Gastroesophageal sphincter (tissue), 4 donors: ENCODE results near the gene ENPEP. TPM values are rescaled to one million over a fixed set of nuclear protein-coding genes. Genes with fewer than 3 reads are reported as not detected.
A peak's percentile ranks its signal among the peaks of the same experiment; 100 is the strongest.

Source experiments
- ATAC-seq: fragments of 150-250 bp; one replicate; pipeline ENCODE4 v1.9.1; 2016; ENCODE audit warnings: mild to moderate bottlenecking, moderate library complexity
- H3K27ac ChIP-seq, 4 donors: fragments of 200-600 bp; sonication (generic) in 3 of 4; 1 replicate in 3 of 4; 2 replicates in 1 of 4; pipeline ENCODE4 v1.5.1; 2016 to 2019
- H3K27me3 ChIP-seq: fragments of 200-600 bp; sonication (generic); one replicate; pipeline ENCODE4 v1.5.1; 2019
- H3K36me3 ChIP-seq, 2 donors: fragments of 200-600 bp; sonication (generic); one replicate each; pipeline ENCODE4 v1.5.1; 2019; ENCODE audit warnings: control low read depth in 1 of 2
- H3K4me1 ChIP-seq, 3 donors: fragments of 200-600 bp; sonication (generic); 1 replicate in 2 of 3; 2 replicates in 1 of 3; pipeline ENCODE4 v1.5.1; 2016 to 2019; ENCODE audit warnings: control low read depth in 2 of 3
- H3K4me3 ChIP-seq, 2 donors: fragments of 200-600 bp; sonication (generic); one replicate each; pipeline ENCODE4 v1.5.1; 2019; ENCODE audit warnings: mild to moderate bottlenecking in 1 of 2, moderate library complexity in 1 of 2
- H3K9me3 ChIP-seq, 3 donors: fragments of 200-600 bp; sonication (generic); one replicate each; pipeline ENCODE4 v1.5.1; 2017 to 2019; ENCODE audit warnings: control low read depth in 2 of 3
- EP300 ChIP-seq: sonication (generic); formaldehyde crosslinking; IDR thresholded peaks from one replicate; pipeline ENCODE4 v1.6.1; 2017; ENCODE audit warnings: antibody characterized with exemption, mild to moderate bottlenecking
- POLR2A ChIP-seq, 2 donors: fragments of 450-650 bp; IDR thresholded peaks; one replicate each; pipeline ENCODE4 v1.6.1; 2017; ENCODE audit warnings: antibody characterized with exemption in 2 of 2, mild to moderate bottlenecking in 2 of 2, moderate library complexity in 1 of 2
- POLR2AphosphoS5 ChIP-seq: sonication (generic); formaldehyde crosslinking; IDR thresholded peaks from one replicate; pipeline ENCODE4 v1.6.1; 2017; ENCODE audit warnings: antibody characterized with exemption
- WGBS, 2 donors: methylation state at CpG; one replicate each; pipeline ENCODE4 v1.1.5; 2018; ENCODE audit warnings: low coverage in 1 of 2; 5-methylcytosine and 5-hydroxymethylcytosine counted together
- total RNA-seq, 4 donors: library from RNA; depleted of rRNA; stranded (reverse); fragments of >200 nt; gene quantifications; one replicate each; pipeline ENCODE4 v1.1.0, GENCODE V29; 2016
- TF ChIP-seq, protein P1 (sequence below), 4 experiments: fragments of 200-600 bp in 2 of 4; fragments of 450-650 bp in 2 of 4; sonication (generic) in 1 of 4; IDR thresholded peaks; one replicate each; pipeline ENCODE4 v1.5.1; 2017 to 2019; ENCODE audit warnings: antibody characterized with exemption in 4 of 4, mild to moderate bottlenecking in 2 of 4, moderate library complexity in 2 of 4

ENPEP gene
- total RNA-seq, 4 donors from 2014 or later: 2.9 to 7.0 (median 6.3) TPM

GRCh38 chr4:110533940-110534339 lies 58.0 kb downstream of the ENPEP start:
- H3K27ac ChIP-seq: peak overlapping the region in 1 of 4 donors; percentile 43
- H3K4me1 ChIP-seq: peaks cover 0 to 6% (median 0%) of the 10 kb centered on the region in 3 donors
- no peaks in the 10 kb centered on the region for H3K36me3 ChIP-seq
- TF ChIP-seq, protein P1, sequence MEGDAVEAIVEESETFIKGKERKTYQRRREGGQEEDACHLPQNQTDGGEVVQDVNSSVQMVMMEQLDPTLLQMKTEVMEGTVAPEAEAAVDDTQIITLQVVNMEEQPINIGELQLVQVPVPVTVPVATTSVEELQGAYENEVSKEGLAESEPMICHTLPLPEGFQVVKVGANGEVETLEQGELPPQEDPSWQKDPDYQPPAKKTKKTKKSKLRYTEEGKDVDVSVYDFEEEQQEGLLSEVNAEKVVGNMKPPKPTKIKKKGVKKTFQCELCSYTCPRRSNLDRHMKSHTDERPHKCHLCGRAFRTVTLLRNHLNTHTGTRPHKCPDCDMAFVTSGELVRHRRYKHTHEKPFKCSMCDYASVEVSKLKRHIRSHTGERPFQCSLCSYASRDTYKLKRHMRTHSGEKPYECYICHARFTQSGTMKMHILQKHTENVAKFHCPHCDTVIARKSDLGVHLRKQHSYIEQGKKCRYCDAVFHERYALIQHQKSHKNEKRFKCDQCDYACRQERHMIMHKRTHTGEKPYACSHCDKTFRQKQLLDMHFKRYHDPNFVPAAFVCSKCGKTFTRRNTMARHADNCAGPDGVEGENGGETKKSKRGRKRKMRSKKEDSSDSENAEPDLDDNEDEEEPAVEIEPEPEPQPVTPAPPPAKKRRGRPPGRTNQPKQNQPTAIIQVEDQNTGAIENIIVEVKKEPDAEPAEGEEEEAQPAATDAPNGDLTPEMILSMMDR (IDR thresholded peaks at IDR 0.05): no peak
- no peak for TF ChIP-seq POLR2A (IDR thresholded peaks at IDR 0.05)
- no peak for TF ChIP-seq POLR2AphosphoS5
- TF ChIP-seq EP300: peak; percentile 5
- H3K9me3 ChIP-seq: no peaks in the 10 kb centered on the region
- no peak overlapping the region for H3K4me3 ChIP-seq
- peak; percentile 68 for ATAC-seq
- H3K27me3 ChIP-seq: no peaks in the 10 kb centered on the region
- WGBS, 2 donors: 35 to 49% methylated on average over 3 of the region's 3 CpGs

- no peaks in the 10 kb centered on the region for H3K36me3 ChIP-seq
- no peaks in the 10 kb centered on the region for H3K27me3 ChIP-seq
- no peak overlapping the region for H3K4me3 ChIP-seq
- H3K9me3 ChIP-seq: no peaks in the 10 kb centered on the region
- WGBS, 2 donors: 7 to 14% methylated on average over 3 of the region's 3 CpGs
- H3K4me1 ChIP-seq: peaks cover 0 to 12% (median 0%) of the 10 kb centered on the region in 3 donors
- H3K27ac ChIP-seq: no peak overlapping the region
- TF ChIP-seq POLR2AphosphoS5: no peak
- no peak for TF ChIP-seq POLR2A (IDR thresholded peaks at IDR 0.05)
- TF ChIP-seq EP300: no peak
- TF ChIP-seq, protein P1 (IDR thresholded peaks at IDR 0.05): no peak
- ATAC-seq: no peak
Observed at GRCh38 chr4:110540581-110540980, 64.6 kb downstream of the ENPEP start.

GRCh38 chr4:110540982-110541451 lies 65.1 kb downstream of the ENPEP start:
- Histone ChIP-seq H3K36me3 (no peaks in the 10 kb centered on the region), H3K9me3 (no peaks in the 10 kb centered on the region), H3K4me1 (peaks cover 0 to 12% (median 0%) of the 10 kb centered on the region in 3 donors), H3K4me3 (no peak overlapping the region), H3K27me3 (no peaks in the 10 kb centered on the region), H3K27ac (no peak overlapping the region)
- TF ChIP-seq EP300 (no peak), POLR2A (IDR thresholded peaks at IDR 0.05) (no peak), POLR2AphosphoS5 (no peak)
- TF ChIP-seq, protein P1 (IDR thresholded peaks at IDR 0.05): no peak
- 38 to 64% methylated on average over 1 of the region's 1 CpG for WGBS, 2 donors
- ATAC-seq: no peak

DNA sequence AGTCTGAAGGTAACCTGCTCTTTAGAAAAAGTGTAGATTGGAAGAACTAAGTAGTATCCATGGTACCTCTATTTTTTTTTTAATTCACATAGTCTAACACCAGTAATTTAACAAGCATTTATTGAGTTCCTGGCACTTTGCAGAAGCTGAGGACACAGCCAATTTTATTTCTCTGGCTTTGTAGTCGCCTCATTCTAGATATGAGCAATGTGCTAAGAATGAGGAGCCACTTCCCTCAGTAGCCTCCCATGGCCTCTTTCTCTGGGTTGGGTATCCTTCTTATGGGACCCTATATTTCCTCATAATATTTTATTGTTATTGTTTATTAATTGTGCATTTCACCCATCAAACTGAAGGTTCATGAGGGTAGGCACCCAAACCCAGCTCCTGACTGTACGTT lies 67.6 kb downstream of the ENPEP start:
- H3K9me3 ChIP-seq: no peaks in the 10 kb centered on the region
- H3K27me3 ChIP-seq: no peaks in the 10 kb centered on the region
- H3K36me3 ChIP-seq: no peaks in the 10 kb centered on the region
- peaks cover 0 to 12% (median 0%) of the 10 kb centered on the region in 3 donors for H3K4me1 ChIP-seq
- no peak overlapping the region for H3K27ac ChIP-seq
- ATAC-seq: no peak
- 74 to 79% methylated on average over 2 of the region's 2 CpGs for WGBS, 2 donors
- TF ChIP-seq POLR2AphosphoS5 (no peak), EP300 (no peak), POLR2A (IDR thresholded peaks at IDR 0.05) (no peak)
- TF ChIP-seq, protein P1 (IDR thresholded peaks at IDR 0.05): no peak
- no peak overlapping the region for H3K4me3 ChIP-seq

DNA sequence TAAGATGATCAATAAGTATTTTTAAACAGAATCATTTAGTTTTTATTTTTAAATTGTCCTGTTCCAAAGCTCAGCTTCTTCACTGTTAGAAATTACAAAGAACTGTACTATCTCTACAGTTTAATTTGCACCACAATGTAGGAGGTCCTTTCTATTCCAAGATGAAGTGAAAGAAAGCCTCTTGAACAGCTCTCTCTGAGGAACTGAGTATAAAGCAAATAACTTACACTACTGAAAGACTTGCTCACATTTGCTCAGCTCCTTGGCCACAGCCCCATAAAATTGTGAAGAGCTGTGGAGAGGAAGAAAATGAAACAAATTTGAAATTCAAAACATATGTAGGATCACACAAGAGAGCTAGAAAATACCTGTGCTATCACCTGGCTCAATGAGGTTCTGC lies 68.6 kb downstream of the ENPEP start:
- Histone ChIP-seq H3K36me3 (no peaks in the 10 kb centered on the region), H3K4me3 (no peak overlapping the region), H3K27me3 (no peaks in the 10 kb centered on the region), H3K4me1 (peaks cover 0 to 12% (median 0%) of the 10 kb centered on the region in 3 donors), H3K27ac (no peak overlapping the region), H3K9me3 (no peaks in the 10 kb centered on the region)
- no peak for TF ChIP-seq POLR2AphosphoS5
- no peak for TF ChIP-seq EP300
- TF ChIP-seq POLR2A (IDR thresholded peaks at IDR 0.05): no peak
- ATAC-seq: no peak
